Prostate gland (tissue), 2 donors: ENCODE data around the gene IGSF9. TPM values are rescaled to one million over a fixed set of nuclear protein-coding genes. Genes with fewer than 3 reads are reported as not detected.
"Not testable (repeated sequence)": the region's sequence is repeated elsewhere in the genome, so short reads cannot be mapped to it uniquely, and the experiment has no call there.

Experiments
- DNase-seq: peaks from one replicate; pipeline ENCODE4 v3.0.0-alpha.2; 2019; ENCODE audit warnings: low spot score
- H3K27ac ChIP-seq, 2 donors: fragments of 200-600 bp; sonication (generic); 2 replicates each; pipeline ENCODE4 v1.5.1; 2017 to 2019
- H3K27me3 ChIP-seq: fragments of 200-600 bp; sonication (generic); replicated peaks from 2 replicates; pipeline ENCODE4 v1.5.1; 2019; ENCODE audit not compliant: insufficient read depth
- H3K36me3 ChIP-seq, 2 donors: fragments of 200-600 bp; sonication (generic); 1 replicate in 1 of 2; 2 replicates in 1 of 2; pipeline versions ENCODE4 v1.5.1 to v1.8.1; 2017 to 2019
- H3K4me1 ChIP-seq: fragments of 200-600 bp; sonication (generic); replicated peaks from 2 replicates; pipeline ENCODE4 v1.5.1; 2019
- H3K4me3 ChIP-seq, 2 donors: fragments of 200-600 bp; sonication (generic); 2 replicates each; pipeline ENCODE4 v1.5.1; 2017 to 2019
- H3K9me3 ChIP-seq: fragments of 200-600 bp; sonication (generic); 2 replicates; pipeline ENCODE4 v1.5.1; 2017
- CTCF ChIP-seq, 4 experiments: fragments of 200-600 bp in 2 of 4; fragments of 450-650 bp in 2 of 4; sonication (generic) in 2 of 4; IDR thresholded peaks; 1 replicate in 3 of 4; 2 replicates in 1 of 4; pipeline ENCODE4 v1.5.1; 2016 to 2019; ENCODE audit warnings: antibody characterized with exemption in 4 of 4, mild to moderate bottlenecking in 2 of 4, moderate library complexity in 2 of 4
- POLR2A ChIP-seq: fragments of 450-650 bp; IDR thresholded peaks from one replicate; pipeline ENCODE4 v1.6.1; 2016; ENCODE audit warnings: antibody characterized with exemption, mild to moderate bottlenecking
- POLR2AphosphoS5 ChIP-seq: sonication (generic); formaldehyde crosslinking; IDR thresholded peaks from one replicate; pipeline ENCODE4 v1.6.1; 2017; ENCODE audit warnings: antibody characterized with exemption
- WGBS: methylation state at CpG from one replicate; pipeline ENCODE4 v1.1.5; 2018; 5-methylcytosine and 5-hydroxymethylcytosine counted together
- intact Hi-C: fragments of 100-400 bp; cut with DNase I; formaldehyde crosslinking; loops from one replicate; pipeline ENCODE4 v1.14.2; 2022
- total RNA-seq, 2 donors: library from RNA; depleted of rRNA; stranded (reverse); fragments of >200 nt; gene quantifications; one replicate each; pipeline ENCODE4 v1.1.0, GENCODE V29; 2016

Gene IGSF9
- total RNA-seq, 2 donors from 2014 or later, result 7.6 to 17.3 TPM

- DNase-seq, result no peak
- H3K9me3 ChIP-seq, result no peaks in the 10 kb centered on the region
- no peaks in the 10 kb centered on the region for H3K4me1 ChIP-seq
- WGBS, result 58% methylated on average over 1 of the region's 1 CpG
- no peak overlapping the region for H3K27ac ChIP-seq
- no peaks in the 10 kb centered on the region for H3K27me3 ChIP-seq
- intact Hi-C loops, result no loop called here
- no peak overlapping the region for H3K4me3 ChIP-seq
- no peaks in the 10 kb centered on the region for H3K36me3 ChIP-seq
- TF ChIP-seq POLR2AphosphoS5 (no peak), CTCF (IDR thresholded peaks at IDR 0.05) (no peak), POLR2A (no peak)
These were observed 38.5 kb downstream of the IGSF9 start for GRCh38 chr1:159906960-159907359.

GRCh38 chr1:159904036-159904435 lies 41.4 kb downstream of the IGSF9 start:
- intact Hi-C loops, H3K36me3 ChIP-seq, H3K27ac ChIP-seq: not testable (repeated sequence)

DNA sequence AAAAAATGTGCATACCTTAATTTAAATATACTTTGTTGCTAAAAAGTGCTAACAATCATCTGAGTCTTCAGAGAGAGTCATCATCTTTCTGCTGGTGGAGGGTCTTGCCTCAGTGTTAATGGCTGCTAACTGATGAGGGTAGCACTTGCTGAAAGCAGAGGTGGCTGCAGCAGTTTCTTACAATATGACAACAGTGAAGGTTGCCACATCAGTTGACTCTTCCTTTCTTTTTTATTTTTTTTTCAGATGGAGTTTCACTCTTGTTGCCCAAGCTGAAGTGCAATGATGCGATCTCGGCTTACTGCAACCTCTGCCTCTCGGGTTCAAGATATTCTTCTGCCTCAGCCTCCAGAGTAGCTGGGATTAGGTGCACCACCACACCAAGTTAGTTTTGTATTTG lies 42.9 kb downstream of the IGSF9 start:
- H3K27ac ChIP-seq, result no peak overlapping the region
- intact Hi-C loops, result no loop called here

More at GRCh38 chr1:159904036-159904435, 41.4 kb downstream of the IGSF9 start:
- not testable (repeated sequence) for H3K9me3 ChIP-seq, H3K27me3 ChIP-seq, H3K4me1 ChIP-seq, DNase-seq, H3K4me3 ChIP-seq
- WGBS, result 86% methylated on average over 3 of the region's 3 CpGs

GRCh38 chr1:159900755-159901360 lies 44.6 kb downstream of the IGSF9 start:
- H3K4me3 ChIP-seq, result no peak overlapping the region
- no peak for DNase-seq
- H3K9me3 ChIP-seq, result no peaks in the 10 kb centered on the region
- TF ChIP-seq CTCF (IDR thresholded peaks at IDR 0.05), result no peak
- TF ChIP-seq POLR2AphosphoS5, result no peak
- no peak for TF ChIP-seq POLR2A
- H3K4me1 ChIP-seq, result peaks cover 8% of the 10 kb centered on the region
- WGBS, result 61% methylated on average over 2 of the region's 2 CpGs
- H3K36me3 ChIP-seq, result no peaks in the 10 kb centered on the region
- no peaks in the 10 kb centered on the region for H3K27me3 ChIP-seq
- peak overlapping the region; percentile 67 to 81 for H3K27ac ChIP-seq
- intact Hi-C loops, result no loop called here

More for the DNA sequence above, 42.9 kb downstream of the IGSF9 start:
- Histone ChIP-seq H3K4me1 (peaks cover 8% of the 10 kb centered on the region), H3K27me3 (no peaks in the 10 kb centered on the region), H3K4me3 (no peak overlapping the region), H3K9me3 (no peaks in the 10 kb centered on the region), H3K36me3 (no peaks in the 10 kb centered on the region)
- WGBS, result 97% methylated on average over 3 of the region's 3 CpGs
- DNase-seq, result no peak
- TF ChIP-seq CTCF (IDR thresholded peaks at IDR 0.05) (no peak), POLR2AphosphoS5 (no peak), POLR2A (no peak)

DNA sequence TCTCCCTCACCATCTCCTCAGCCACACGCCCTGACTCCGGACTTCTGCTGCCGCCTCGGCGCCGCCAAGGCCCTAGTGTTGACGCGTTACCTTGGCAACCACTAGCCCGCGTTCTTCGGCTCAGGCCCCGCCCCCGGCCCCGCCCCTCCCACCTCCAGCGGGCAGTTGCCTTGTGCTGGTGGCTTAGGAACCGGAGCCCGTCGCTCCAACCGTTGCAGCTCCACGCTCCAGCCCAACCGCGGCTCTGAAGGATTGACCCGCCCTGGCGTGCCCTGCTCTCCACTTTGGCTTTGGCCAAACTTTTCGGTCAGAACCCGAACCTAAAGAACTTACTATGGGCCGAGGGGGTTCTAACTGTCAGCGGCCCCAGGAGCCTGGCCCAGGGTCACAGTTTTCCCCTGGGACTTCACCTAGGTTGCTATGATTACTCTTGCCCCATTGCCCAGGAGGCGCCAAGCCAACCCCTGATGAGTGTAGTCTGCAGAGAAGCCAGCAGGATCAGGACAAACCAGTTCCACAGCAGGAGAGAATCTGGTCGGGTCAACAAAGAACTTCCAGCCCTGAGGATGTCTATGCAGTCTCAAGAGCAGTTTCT lies 45.2 kb downstream of the IGSF9 start, which contains the start of gene CFAP45:
Gene CFAP45 (minus strand): TSS at position 80 of the 595 bp plus-strand sequence. CDS start 67 bp downstream, at position 13.
- no peaks in the 10 kb centered on the region for H3K36me3 ChIP-seq
- H3K27ac ChIP-seq, result peak within 1 kb of the TSS; percentile 67 to 81
- DNase-seq, result peak; percentile 86
- H3K27me3 ChIP-seq, result no peaks in the 10 kb centered on the region
- intact Hi-C loops, result no loop called here
- 22% methylated on average over 29 of the region's 30 CpGs for WGBS
- H3K4me3 ChIP-seq, result peak within 1 kb of the TSS in 1 of 2 donors; percentile 19
- peaks cover 8% of the 10 kb centered on the region for H3K4me1 ChIP-seq
- TF ChIP-seq POLR2A (peak; percentile 20), POLR2AphosphoS5 (peak; percentile 68), CTCF (IDR thresholded peaks at IDR 0.05) (no peak)
- H3K9me3 ChIP-seq, result no peaks in the 10 kb centered on the region

- H3K9me3 ChIP-seq, H3K36me3 ChIP-seq, H3K27me3 ChIP-seq, DNase-seq, H3K4me1 ChIP-seq, intact Hi-C loops: not testable (repeated sequence)
- peak overlapping the region in 1 of 2 donors; percentile 19 for H3K4me3 ChIP-seq
- WGBS, result 93% methylated on average over 14 of the region's 15 CpGs
- H3K27ac ChIP-seq, result peak overlapping the region; percentile 67 to 81
These were observed 45.8 kb downstream of the IGSF9 start for GRCh38 chr1:159899634-159900033.
